Right lobe of liver (tissue), 6 donors: ENCODE data around the gene DDX31. TPM values are rescaled to one million over a fixed set of nuclear protein-coding genes. Genes with fewer than 3 reads are reported as not detected.

Source experiments
- ATAC-seq, 4 donors: fragments of 200-7000 bp; cut with Tn5 transposase; one replicate each; pipeline ENCODE4 v1.9.1; 2020; ENCODE audit warnings: mild to moderate bottlenecking in 4 of 4, moderate library complexity in 4 of 4
- DNase-seq, 3 donors: peaks; one replicate each; pipeline ENCODE4 v3.0.0-alpha.2; 2020
- H3K27ac ChIP-seq, 3 donors: fragments of 200-600 bp; one replicate each; pipeline ENCODE4 v1.8.0; 2022
- H3K27me3 ChIP-seq, 2 donors: fragments of 200-600 bp; one replicate each; pipeline ENCODE4 v1.8.0; 2022
- H3K36me3 ChIP-seq, 4 donors: fragments of 200-600 bp; sonication (generic) in 1 of 4; one replicate each; pipeline versions ENCODE4 v1.5.1 to v1.8.0; 2017 to 2022; ENCODE audit warnings: control low read depth in 1 of 4
- H3K4me1 ChIP-seq, 4 donors: fragments of 200-600 bp; sonication (generic) in 1 of 4; one replicate each; pipeline versions ENCODE4 v1.5.1 to v1.8.0; 2017 to 2022; ENCODE audit warnings: control low read depth in 1 of 4
- H3K4me3 ChIP-seq, 3 donors: fragments of 200-600 bp; one replicate each; pipeline ENCODE4 v1.8.0; 2022
- H3K9me3 ChIP-seq, 4 donors: fragments of 200-600 bp; sonication (generic) in 1 of 4; one replicate each; pipeline versions ENCODE4 v1.5.1 to v1.8.0; 2017 to 2022; ENCODE audit warnings: control low read depth in 1 of 4
- CTCF ChIP-seq, 4 donors: fragments of 200-600 bp in 3 of 4; fragments of 450-650 bp in 1 of 4; IDR thresholded peaks; one replicate each; pipeline versions ENCODE4 v1.5.1 to v1.8.0; 2016 to 2022; ENCODE audit warnings: antibody characterized with exemption in 4 of 4, mild to moderate bottlenecking in 2 of 4
- POLR2A ChIP-seq: fragments of 450-650 bp; IDR thresholded peaks from one replicate; pipeline ENCODE4 v1.6.1; 2017; ENCODE audit warnings: antibody characterized with exemption, mild to moderate bottlenecking
- WGBS: methylation state at CpG from one replicate; pipeline ENCODE4 v1.1.6; 2018; ENCODE audit warnings: low coverage, low lambda C conversion rate; ENCODE audit not compliant: insufficient coverage; ENCODE audit errors: missing lambda C conversion rate; 5-methylcytosine and 5-hydroxymethylcytosine counted together
- intact Hi-C, 2 donors: fragments of 100-400 bp; cut with DNase I; formaldehyde crosslinking; loops; one replicate each; pipeline versions ENCODE4 v1.11.2 to v1.14.1; 2022
- total RNA-seq, 6 experiments: library from RNA; depleted of rRNA in 2 of 6; stranded (reverse); fragments of >200 nt in 2 of 6; fragmentation: NEBNext Ultra II Directional in 3 of 6; extraction: Animal tissue kit (Norgen Biotek cat#: 25700) in 3 of 6; gene quantifications; one replicate each; pipeline versions ENCODE4 v1.1.0 to v1.2.4, GENCODE V29; 2016 to 2023
- donor health status: DM: no; HTN: yes; CAD: no.
- donor health status: DM: no; HTN: no; CAD: no.
- donor health status: DM: no; HTN: no; CAD: no.
- donor health status: DM: no; HTN: yes; CAD: no.
- donor health status: DM: no; HTN: yes; CAD: no.

Gene DDX31
- total RNA-seq, 6 experiments from 2014 or later: 7.1 to 8.7 (median 8.0) TPM

GRCh38 chr9:132703336-132703735, 33.6 kb upstream of the DDX31 start:
- Histone ChIP-seq H3K9me3 (no peaks in the 10 kb centered on the region), H3K4me1 (no peaks in the 10 kb centered on the region), H3K4me3 (no peak overlapping the region), H3K27me3 (no peaks in the 10 kb centered on the region), H3K36me3 (no peaks in the 10 kb centered on the region), H3K27ac (no peak overlapping the region)
- intact Hi-C loops: no loop called here
- ATAC-seq (no peak), DNase-seq (no peak)
- 41% methylated on average over 2 of the region's 2 CpGs for WGBS
- TF ChIP-seq POLR2A (no peak), CTCF (IDR thresholded peaks at IDR 0.05) (no peak)

- WGBS: 23% methylated on average over 1 of the region's 1 CpG
- Histone ChIP-seq H3K36me3 (no peaks in the 10 kb centered on the region), H3K4me3 (no peak overlapping the region), H3K27ac (no peak overlapping the region), H3K9me3 (peaks cover 0 to under 1% (median 0%) of the 10 kb centered on the region in 4 donors), H3K27me3 (no peaks in the 10 kb centered on the region), H3K4me1 (no peaks in the 10 kb centered on the region)
- intact Hi-C loops: no loop called here
- no peak for TF ChIP-seq POLR2A
- TF ChIP-seq CTCF (IDR thresholded peaks at IDR 0.05): no peak
- ATAC-seq (no peak), DNase-seq (no peak)
These were observed 32.5 kb upstream of the DDX31 start for GRCh38 chr9:132702254-132702653.

GRCh38 chr9:132699956-132700355, 30.2 kb upstream of the DDX31 start:
- intact Hi-C loops: no loop called here
- 41% methylated on average over 1 of the region's 1 CpG for WGBS
- Histone ChIP-seq H3K4me1 (no peaks in the 10 kb centered on the region), H3K9me3 (peaks cover 0 to 6% (median 2%) of the 10 kb centered on the region in 4 donors), H3K36me3 (no peaks in the 10 kb centered on the region), H3K27ac (no peak overlapping the region), H3K4me3 (no peak overlapping the region), H3K27me3 (no peaks in the 10 kb centered on the region)
- TF ChIP-seq CTCF (IDR thresholded peaks at IDR 0.05) (no peak), POLR2A (no peak)
- no peak for ATAC-seq
- DNase-seq: no peak

- Histone ChIP-seq H3K9me3 (peaks cover 0 to 6% (median 2%) of the 10 kb centered on the region in 4 donors), H3K27me3 (no peaks in the 10 kb centered on the region), H3K4me3 (no peak overlapping the region), H3K36me3 (no peaks in the 10 kb centered on the region), H3K27ac (no peak overlapping the region), H3K4me1 (no peaks in the 10 kb centered on the region)
- DNase-seq (no peak), ATAC-seq (no peak)
- intact Hi-C loops: no loop called here
- TF ChIP-seq POLR2A (no peak), CTCF (IDR thresholded peaks at IDR 0.05) (no peak)
- 40% methylated on average over 4 of the region's 4 CpGs for WGBS
These were observed 29.2 kb upstream of the DDX31 start for GRCh38 chr9:132698989-132699388.

GRCh38 chr9:132697230-132697629, 27.4 kb upstream of the DDX31 start:
- no peak overlapping the region for H3K27ac ChIP-seq
- H3K4me3 ChIP-seq: no peak overlapping the region
- DNase-seq: no peak
- no peaks in the 10 kb centered on the region for H3K36me3 ChIP-seq
- no peak for TF ChIP-seq CTCF (IDR thresholded peaks at IDR 0.05)
- TF ChIP-seq POLR2A: no peak
- ATAC-seq: no peak
- no peaks in the 10 kb centered on the region for H3K27me3 ChIP-seq
- H3K9me3 ChIP-seq: peaks cover 0 to 6% (median 2%) of the 10 kb centered on the region in 4 donors
- intact Hi-C loops: no loop called here
- H3K4me1 ChIP-seq: no peaks in the 10 kb centered on the region
